Measurements from ENCODE around the gene FOXO4.

DNA sequence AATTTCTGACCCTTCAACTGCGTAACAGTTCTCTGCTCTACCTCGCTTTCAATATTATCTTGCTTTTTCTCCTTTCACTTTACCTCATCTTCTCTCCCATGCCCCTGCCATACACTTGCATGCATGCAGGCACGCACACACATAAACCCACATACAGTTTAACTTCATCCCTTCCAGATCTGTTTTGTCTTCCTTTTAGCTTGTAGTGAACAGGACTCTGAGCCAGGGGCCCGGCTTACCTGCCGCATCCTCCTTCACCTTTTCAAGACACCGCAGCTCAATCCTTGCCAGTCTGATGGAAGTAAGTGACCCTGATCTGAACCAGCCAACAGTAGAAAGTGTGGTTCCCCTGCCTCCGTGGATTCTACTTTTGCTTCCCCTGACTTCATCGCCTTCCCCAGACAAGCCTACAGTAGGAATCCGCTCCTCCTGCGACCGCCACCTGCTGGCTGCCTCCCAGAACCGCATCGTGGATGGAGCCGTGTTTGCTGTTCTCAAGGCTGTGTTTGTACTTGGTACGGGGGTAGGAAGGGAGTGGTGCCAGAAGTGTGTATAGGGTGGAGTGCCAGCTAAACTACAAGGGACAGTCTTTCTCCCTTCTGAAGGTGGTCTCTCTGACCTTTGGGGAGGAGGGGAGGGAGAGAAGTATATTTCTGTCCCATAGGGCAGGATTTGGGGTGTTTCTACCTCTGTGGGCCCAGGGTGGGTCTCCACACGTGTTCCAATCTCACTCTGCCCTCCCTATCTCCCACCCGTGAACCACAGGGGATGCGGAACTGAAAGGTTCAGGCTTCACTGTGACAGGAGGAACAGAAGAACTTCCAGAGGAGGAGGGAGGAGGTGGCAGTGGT, 33.5 kb downstream of the FOXO4 start:
- TF ChIP-seq POLR2A (IDR thresholded peaks at IDR 0.05; ENCODE audit: low read length) (no peak), GATA1 (IDR thresholded peaks at IDR 0.05; ENCODE audit: low read depth, low read length) (no peak)
